Muscle layer of duodenum (tissue), 2 donors: ENCODE measurements around the gene MDFI.

Experiments
- H3K27ac ChIP-seq: one replicate; pipeline ENCODE4 v1.7.0; 2013; ENCODE audit warnings: mild to moderate bottlenecking, low read length
- H3K27me3 ChIP-seq: one replicate; pipeline ENCODE4 v1.7.0; 2013; ENCODE audit warnings: low read depth, mild to moderate bottlenecking, control low read depth, low read length
- H3K36me3 ChIP-seq, 2 donors: one replicate each; pipeline ENCODE4 v1.7.0; 2013; ENCODE audit warnings: low read length in 2 of 2, control low read depth in 1 of 2, mild to moderate bottlenecking in 1 of 2; ENCODE audit not compliant: insufficient read depth in 2 of 2, control insufficient read depth in 1 of 2
- H3K4me1 ChIP-seq, 2 donors: one replicate each; pipeline ENCODE4 v1.7.0; 2013; ENCODE audit warnings: low read length in 2 of 2, mild to moderate bottlenecking in 2 of 2, control low read depth in 1 of 2, moderate library complexity in 1 of 2; ENCODE audit not compliant: insufficient read depth in 2 of 2, control insufficient read depth in 1 of 2
- H3K4me3 ChIP-seq, 2 donors: one replicate each; pipeline ENCODE4 v1.7.0; 2013; ENCODE audit warnings: low read length in 2 of 2, low read depth in 1 of 2, mild to moderate bottlenecking in 1 of 2
- H3K9me3 ChIP-seq, 2 donors: one replicate each; pipeline ENCODE4 v1.7.0; 2013; ENCODE audit warnings: low read length in 2 of 2, control low read depth in 1 of 2, mild to moderate bottlenecking in 1 of 2; ENCODE audit not compliant: control insufficient read depth in 1 of 2
- donor health status: healthy.

The MDFI gene

DNA sequence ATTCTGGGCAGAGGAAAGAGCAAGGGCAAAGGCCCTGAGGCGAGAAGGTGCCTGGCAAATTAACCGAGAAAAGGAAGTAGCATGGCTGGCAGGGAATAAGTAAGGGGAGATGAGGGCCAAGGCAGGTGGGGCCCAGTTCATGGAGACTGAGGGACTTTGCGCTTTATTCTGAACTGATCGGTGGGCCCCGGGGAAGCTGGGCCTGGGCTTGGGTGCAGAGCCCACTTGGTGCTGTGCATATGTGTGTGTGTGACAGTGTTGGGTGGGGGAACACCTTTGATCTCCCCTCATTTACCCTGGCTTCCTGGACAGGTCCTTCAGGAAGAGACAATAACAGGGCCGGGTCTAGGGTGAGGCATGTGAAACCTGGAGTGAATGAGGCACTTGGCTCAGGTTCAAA is 2.9 kb upstream of the MDFI start:
- Histone ChIP-seq H3K36me3 (no peaks in the 10 kb centered on the region), H3K27me3 (peaks cover 14% of the 10 kb centered on the region), H3K4me1 (peaks cover 0 to 31% of the 10 kb centered on the region in 2 donors)

DNA sequence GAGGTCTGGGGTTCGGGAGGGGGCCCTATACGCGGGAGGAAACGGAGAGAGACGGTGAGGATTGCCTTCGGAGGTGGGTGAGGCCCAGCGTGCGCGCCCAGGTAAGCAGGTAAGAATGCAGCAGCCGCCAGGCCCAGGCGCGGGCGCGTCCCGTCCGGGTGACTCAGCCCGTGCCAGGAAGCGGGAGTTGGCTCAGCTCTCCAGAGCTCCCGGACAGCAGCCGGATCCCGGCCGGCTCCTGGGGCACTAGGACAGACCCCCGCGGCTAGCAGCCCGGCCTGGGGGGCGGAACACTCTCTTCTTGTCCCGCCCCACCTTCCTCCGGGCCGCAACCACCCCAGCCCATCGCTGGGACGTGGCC is 1.5 kb upstream of the MDFI start:
- H3K27ac ChIP-seq, result no peak overlapping the region
- H3K4me1 ChIP-seq, result peaks cover 0 to 31% of the 10 kb centered on the region in 2 donors
- no peaks in the 10 kb centered on the region for H3K9me3 ChIP-seq
- peaks cover 14% of the 10 kb centered on the region for H3K27me3 ChIP-seq
- no peaks in the 10 kb centered on the region for H3K36me3 ChIP-seq
- H3K4me3 ChIP-seq, result no peak overlapping the region

More for the DNA sequence above, 2.9 kb upstream of the MDFI start:
- no peaks in the 10 kb centered on the region for H3K9me3 ChIP-seq
- no peak overlapping the region for H3K27ac ChIP-seq
- H3K4me3 ChIP-seq, result no peak overlapping the region

DNA sequence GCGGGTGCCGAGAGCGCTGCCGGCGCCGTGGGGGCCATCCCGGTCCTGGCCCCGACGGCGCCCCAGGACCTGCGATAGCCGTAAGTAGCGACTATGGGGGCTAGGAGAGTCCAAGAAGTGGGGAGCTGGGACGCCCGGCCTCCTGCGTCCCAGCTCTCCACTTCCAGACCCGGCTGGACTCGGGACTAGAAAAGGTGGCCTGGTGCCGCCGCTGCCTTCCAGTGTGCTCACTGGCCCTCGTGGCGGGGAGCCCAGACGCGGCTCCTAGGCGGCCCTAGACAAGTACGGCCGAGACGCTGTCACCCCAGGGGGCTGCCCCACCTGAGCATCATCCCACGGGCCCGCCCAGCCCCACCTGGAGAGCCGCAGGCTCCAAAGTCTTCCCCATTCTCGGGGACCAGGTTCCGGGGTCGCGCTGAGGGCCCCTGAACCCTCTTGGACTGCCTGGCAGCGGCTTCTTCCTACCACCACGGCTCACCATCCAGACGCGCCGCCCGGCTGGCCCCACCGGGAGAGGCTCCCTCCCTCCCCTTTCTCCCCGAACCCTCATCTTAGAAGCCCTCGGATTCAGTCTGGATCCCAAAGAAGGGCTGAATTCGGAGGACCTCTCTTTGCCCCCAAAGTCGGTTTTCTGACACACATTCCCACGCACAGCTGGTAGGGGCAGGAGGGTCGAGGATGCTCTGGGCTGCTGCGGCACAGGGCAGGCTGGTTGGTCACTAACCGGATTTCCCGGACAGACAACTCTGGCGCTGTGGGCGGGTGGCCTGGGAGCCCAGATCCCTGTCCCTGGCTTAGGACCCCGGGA is 870 bp upstream of the MDFI start:
- H3K27me3 ChIP-seq, result peaks cover 14% of the 10 kb centered on the region
- H3K36me3 ChIP-seq, result no peaks in the 10 kb centered on the region
- H3K27ac ChIP-seq, result no peak overlapping the region
- no peaks in the 10 kb centered on the region for H3K9me3 ChIP-seq
- H3K4me1 ChIP-seq, result peaks cover 0 to 31% of the 10 kb centered on the region in 2 donors
- peak overlapping the region; percentile 42 to 70 for H3K4me3 ChIP-seq

DNA sequence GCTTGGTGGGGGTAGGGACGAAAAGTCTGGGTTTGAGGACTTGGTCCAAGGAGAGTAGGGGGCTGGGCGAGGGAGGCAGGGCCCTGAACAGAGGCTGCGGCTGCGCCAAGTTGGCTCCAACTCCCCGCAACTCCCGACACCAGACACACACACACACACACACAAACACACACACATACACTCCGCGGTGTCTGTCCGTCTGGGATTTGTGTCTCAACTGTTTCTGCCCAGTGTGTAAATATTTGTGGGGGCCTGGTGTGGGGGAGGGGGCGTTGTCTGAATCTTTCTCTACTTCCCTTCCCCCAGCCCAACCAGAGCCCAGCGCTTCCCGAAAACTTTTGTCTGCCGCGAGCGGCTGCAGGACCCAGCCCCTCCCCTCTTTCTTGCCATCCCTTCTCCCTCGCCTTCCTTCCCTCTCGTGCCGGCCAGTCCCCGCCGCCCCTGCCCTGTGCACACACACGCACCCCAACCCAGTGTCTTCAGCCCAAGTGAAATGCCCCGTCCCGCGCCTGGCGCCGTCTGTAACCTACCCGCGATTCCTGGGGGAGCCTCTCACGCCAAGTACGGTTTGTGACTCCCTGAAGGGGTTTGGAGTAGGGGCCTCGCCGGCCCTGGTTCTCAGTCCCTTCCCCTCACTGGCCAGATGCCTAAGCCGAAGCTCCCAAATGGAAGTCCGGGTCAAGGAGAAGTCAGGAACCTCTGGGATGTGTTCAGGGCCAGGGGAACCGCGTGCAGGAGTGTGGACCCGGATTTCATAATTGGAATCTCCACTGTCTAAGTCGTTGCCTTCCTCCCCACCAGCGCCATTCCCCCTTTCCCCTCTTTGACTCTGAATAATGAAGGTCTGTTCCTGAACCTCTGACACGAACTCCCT is 904 bp downstream of the MDFI start:
- peaks cover 14% of the 10 kb centered on the region for H3K27me3 ChIP-seq
- H3K36me3 ChIP-seq, result no peaks in the 10 kb centered on the region
- H3K4me3 ChIP-seq, result peak overlapping the region; percentile 16 to 70
- H3K4me1 ChIP-seq, result peaks cover 0 to 31% of the 10 kb centered on the region in 2 donors
- no peaks in the 10 kb centered on the region for H3K9me3 ChIP-seq
- H3K27ac ChIP-seq, result no peak overlapping the region

DNA sequence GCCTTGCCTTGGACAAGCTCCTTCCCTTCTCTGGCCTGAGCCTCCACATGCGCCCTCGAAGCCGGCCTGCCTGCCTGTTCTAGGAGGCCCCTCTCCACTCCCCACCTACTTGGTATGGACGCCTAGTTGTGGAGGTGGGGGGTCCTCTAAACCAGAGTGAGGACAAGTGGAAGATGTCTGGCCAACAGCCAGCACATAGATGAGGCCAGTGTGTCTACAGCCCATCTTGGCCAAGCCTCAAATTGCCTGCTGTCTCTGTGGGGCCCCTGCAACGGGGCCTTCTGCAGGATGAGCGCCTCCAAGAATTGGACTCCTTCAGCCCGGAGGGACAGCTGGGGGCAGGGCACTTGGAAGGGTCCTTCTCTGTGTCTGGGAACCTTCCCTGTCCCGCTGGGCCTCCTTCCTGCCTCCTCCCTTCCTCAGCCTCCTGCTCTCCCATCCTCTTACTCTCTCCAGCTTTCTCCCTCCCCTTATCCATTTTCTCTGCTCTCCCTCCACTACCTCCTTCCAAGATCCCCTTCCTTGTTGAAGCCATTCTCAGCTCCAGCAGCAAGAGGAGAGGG is 1.6 kb downstream of the MDFI start:
- Histone ChIP-seq H3K4me3 (no peak overlapping the region), H3K36me3 (no peaks in the 10 kb centered on the region), H3K9me3 (no peaks in the 10 kb centered on the region), H3K27me3 (peaks cover 14% of the 10 kb centered on the region), H3K4me1 (peaks cover 0 to 31% of the 10 kb centered on the region in 2 donors), H3K27ac (no peak overlapping the region)

DNA sequence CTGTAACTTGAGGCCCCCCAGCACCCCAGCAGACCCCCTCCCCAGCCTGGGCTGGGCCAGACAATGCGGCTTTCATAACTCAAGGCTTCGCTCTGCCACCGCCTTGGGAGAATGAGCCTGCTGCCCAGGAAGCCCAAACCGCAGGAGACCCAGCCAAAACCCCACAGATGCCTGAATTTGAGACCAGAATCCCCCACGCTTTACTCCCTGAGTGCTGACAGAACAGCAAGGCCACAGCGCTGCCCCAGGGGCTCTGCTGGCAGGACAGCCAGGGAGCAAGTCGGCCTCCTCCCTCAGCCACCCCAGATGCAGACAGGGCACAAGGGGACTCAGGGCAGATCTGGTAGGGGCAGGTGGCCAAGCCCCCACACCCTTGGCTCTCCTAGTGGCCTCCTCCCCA is 2.2 kb downstream of the MDFI start:
- Histone ChIP-seq H3K4me3 (no peak overlapping the region), H3K4me1 (peaks cover 0 to 31% of the 10 kb centered on the region in 2 donors), H3K9me3 (no peaks in the 10 kb centered on the region), H3K27ac (no peak overlapping the region), H3K27me3 (peaks cover 14% of the 10 kb centered on the region), H3K36me3 (no peaks in the 10 kb centered on the region)

DNA sequence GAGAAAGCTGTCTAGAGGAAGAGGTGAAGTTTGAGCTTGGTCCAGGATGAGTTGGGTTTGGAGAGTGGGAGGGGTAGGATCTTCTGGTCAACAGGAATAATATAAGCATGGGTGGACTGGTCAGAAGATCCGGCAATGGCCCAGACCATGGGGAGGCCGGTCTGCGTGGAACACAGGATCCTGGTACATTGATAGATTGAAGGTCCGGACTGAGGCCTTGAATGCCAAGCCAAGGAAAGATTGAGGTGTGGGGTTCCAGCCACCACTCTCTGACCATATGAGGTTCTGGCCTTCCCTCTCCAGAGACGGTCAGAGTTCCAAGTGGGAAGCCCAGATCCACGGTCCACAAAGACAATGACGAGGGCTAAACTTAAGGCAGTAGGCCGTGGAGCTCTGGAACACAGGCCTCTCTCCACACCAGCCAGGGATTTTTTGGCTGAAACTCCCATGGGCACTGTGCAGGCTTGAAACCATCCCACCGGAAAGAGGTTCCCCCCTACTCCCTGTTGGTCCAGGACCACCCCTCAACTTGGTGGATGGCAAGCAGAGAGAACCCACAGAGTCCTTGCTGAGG is 3.2 kb downstream of the MDFI start:
- H3K4me3 ChIP-seq, result no peak overlapping the region
- H3K4me1 ChIP-seq, result peaks cover 0 to 31% of the 10 kb centered on the region in 2 donors
- no peak overlapping the region for H3K27ac ChIP-seq
- H3K36me3 ChIP-seq, result no peaks in the 10 kb centered on the region
- no peaks in the 10 kb centered on the region for H3K9me3 ChIP-seq
- peaks cover 14% of the 10 kb centered on the region for H3K27me3 ChIP-seq

DNA sequence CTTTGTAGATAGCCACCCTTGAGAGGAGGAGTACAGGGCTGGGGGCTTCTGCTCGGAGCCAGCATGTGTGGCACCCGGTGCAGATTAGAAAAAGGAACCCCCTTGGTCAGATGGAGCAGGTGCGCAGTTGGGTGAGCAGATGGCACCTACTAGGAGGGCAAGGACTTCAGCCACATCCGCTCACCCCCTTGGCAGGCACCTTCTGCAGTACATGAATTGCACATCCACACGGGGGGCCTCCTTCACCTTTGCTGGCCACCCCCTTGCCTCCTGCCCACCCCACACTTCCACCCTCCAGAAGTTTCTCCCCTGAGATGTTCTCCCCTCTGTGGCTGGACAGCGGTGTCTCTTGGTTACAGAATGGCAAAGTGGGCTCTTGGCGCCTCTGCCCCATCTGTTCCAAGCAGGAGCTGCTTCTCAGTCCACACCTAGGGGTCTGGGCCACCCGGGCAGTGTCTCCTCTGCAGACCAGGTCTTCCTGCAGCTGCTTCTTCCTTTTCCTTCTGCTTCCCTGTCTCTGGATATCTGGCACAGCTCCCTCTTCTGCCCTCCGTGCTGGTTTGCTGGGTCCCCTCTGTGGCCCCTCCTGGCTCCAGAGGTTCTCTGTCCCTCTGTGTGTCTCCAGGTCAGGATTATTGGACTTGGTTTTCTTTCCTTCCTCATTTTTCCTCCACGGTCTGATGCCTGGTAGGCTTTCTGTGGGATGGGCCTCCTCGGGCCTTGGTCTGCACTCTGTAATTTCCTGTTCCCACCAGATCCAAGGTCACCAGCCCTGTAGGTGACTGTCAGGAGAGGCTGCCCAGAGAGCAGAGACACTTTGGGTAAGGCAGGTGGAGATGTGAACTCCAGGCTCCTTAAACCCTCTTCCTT is 4.1 kb downstream of the MDFI start:
- Histone ChIP-seq H3K27ac (no peak overlapping the region), H3K9me3 (no peaks in the 10 kb centered on the region), H3K4me3 (no peak overlapping the region), H3K27me3 (peaks cover 14% of the 10 kb centered on the region), H3K36me3 (no peaks in the 10 kb centered on the region), H3K4me1 (peaks cover 0 to 24% of the 10 kb centered on the region in 2 donors)

DNA sequence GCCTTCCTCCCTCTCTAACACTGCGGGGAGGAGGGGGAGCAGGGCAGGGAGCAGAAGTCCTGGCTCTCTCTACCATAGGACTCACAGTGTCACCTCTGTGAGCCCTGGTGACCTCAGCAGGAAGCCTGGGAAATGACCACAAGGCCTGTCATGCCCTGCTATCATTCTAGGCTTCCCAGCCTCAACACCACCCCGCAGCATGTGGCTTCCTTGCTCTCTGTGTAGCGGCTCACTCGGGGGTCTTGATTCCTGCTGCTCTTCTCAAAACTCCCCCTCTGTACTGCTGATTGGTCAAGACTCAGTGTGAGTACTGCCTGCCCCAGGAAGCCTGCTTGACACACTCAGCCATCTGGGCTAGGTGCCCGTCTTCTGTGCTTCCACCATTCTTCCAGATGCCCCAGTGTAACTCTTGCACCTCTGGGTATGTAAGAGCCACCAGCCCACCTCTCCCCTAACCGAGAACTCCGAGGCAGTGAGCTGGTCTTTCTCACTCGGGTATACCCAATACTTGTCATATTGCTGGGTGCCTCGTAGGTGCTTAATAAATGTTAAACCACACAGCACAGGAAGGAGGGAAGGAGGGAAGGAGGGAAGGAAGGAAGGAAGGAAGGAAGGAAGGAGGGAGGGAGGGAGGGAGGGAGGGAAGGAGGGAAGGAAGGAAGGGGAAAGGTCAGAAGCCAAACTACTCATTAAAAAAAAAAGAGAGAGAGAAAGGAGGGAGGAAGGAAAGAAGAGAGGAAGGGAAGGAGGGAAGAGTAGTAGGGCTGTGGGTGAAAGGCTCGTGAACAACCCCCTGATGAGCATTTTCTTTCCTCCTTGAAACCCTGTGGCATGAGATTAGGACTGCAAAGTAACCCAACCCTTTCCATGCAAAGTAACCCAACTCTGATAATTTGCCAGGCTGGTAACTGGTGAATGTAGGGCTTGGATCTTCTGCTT is 5.0 kb downstream of the MDFI start:
- peaks cover 0 to 15% of the 10 kb centered on the region in 2 donors for H3K4me1 ChIP-seq
- H3K9me3 ChIP-seq, result no peaks in the 10 kb centered on the region
- no peak overlapping the region for H3K4me3 ChIP-seq
- no peak overlapping the region for H3K27ac ChIP-seq
- H3K27me3 ChIP-seq, result peaks cover 8% of the 10 kb centered on the region
- H3K36me3 ChIP-seq, result no peaks in the 10 kb centered on the region

DNA sequence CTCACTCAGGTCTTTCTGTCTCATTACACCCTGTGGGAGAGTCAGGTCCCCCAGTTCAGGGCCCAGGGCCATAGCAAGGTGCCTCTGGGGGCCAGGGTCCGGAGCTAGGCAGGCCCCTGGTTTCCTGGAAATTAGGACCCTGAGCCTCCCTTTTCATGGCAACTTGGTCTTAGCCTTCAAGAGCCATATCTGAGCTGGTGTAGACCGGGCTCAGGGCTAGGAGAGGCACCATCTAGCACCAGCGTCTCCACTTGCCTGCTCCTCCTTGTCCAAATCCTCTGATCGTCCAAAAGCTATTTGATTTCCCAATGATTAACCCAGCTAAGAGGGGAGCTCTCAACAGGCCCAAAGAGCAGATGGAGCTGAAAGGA is 5.6 kb downstream of the MDFI start:
- Histone ChIP-seq H3K9me3 (no peaks in the 10 kb centered on the region), H3K27ac (no peak overlapping the region), H3K27me3 (peaks cover 8% of the 10 kb centered on the region), H3K36me3 (no peaks in the 10 kb centered on the region), H3K4me3 (no peak overlapping the region), H3K4me1 (peaks cover 0 to 9% of the 10 kb centered on the region in 2 donors)
